Cardiac muscle cell (in vitro differentiated cells and primary cell): ENCODE measurements around the gene LSM12. TPM values are rescaled to one million over a fixed set of nuclear protein-coding genes. Genes with fewer than 3 reads are reported as not detected.

Experiments
- DNase-seq, 2 donors: peaks; one replicate each; pipeline versions ENCODE4 v3.0.0 to v3.0.0-alpha.2; 2010 to 2017; ENCODE audit warnings: low read depth in 1 of 2, low spot score in 1 of 2
- H3K27ac ChIP-seq: fragments of 200-600 bp; sonication (generic); 2 replicates; pipeline ENCODE4 v1.5.1; 2016
- H3K27me3 ChIP-seq: fragments of 200-600 bp; sonication (generic); 2 replicates; pipeline ENCODE4 v1.6.0; 2016; ENCODE audit warnings: control low read depth
- H3K36me3 ChIP-seq: fragments of 200-600 bp; sonication (generic); 2 replicates; pipeline ENCODE4 v1.5.1; 2016; ENCODE audit warnings: control low read depth
- H3K4me1 ChIP-seq: fragments of 200-600 bp; sonication (generic); 2 replicates; pipeline ENCODE4 v1.8.1; 2017; ENCODE audit warnings: low read depth, mild to moderate bottlenecking, mixed run types
- H3K4me3 ChIP-seq: fragments of 200-600 bp; sonication (generic); 2 replicates; pipeline ENCODE4 v1.5.1; 2016; ENCODE audit warnings: mild to moderate bottlenecking
- H3K9me3 ChIP-seq: fragments of 200-600 bp; sonication (generic); 2 replicates; pipeline ENCODE4 v1.5.1; 2017; ENCODE audit warnings: low read depth, mild to moderate bottlenecking, control low read depth
- CTCF ChIP-seq: IDR thresholded peaks from 2 replicates; pipeline ENCODE4 v1.5.1; 2012; ENCODE audit warnings: low read depth, mild to moderate bottlenecking, low read length
- polyA plus RNA-seq: library from polyadenylated mRNA; unstranded; fragments of >200 nt; fragmentation: Nextera tagmentation; extraction: Ambion mirVana; gene quantifications from 2 replicates; pipeline ENCODE4 v1.2.1, GENCODE V29; 2016
- total RNA-seq: library from RNA; depleted of rRNA; stranded (reverse); fragments of >200 nt; gene quantifications from 2 replicates; pipeline ENCODE4 v1.2.3, GENCODE V29; 2016

The LSM12 gene
- total and polyA plus RNA-seq, 2 experiments from 2014 or later: 31.0 to 46.5 TPM

GRCh38 chr17:44081681-44082080 is 15.2 kb upstream of the LSM12 start:
- Histone ChIP-seq H3K4me3 (no peak overlapping the region), H3K9me3 (no peaks in the 10 kb centered on the region), H3K27me3 (no peaks in the 10 kb centered on the region), H3K27ac (no peak overlapping the region), H3K36me3 (peaks cover 35% of the 10 kb centered on the region), H3K4me1 (no peaks in the 10 kb centered on the region)
- TF ChIP-seq CTCF: no peak
- no peak for DNase-seq

GRCh38 chr17:44079877-44080821 is 13.7 kb upstream of the LSM12 start:
- no peak for TF ChIP-seq CTCF
- Histone ChIP-seq H3K27ac (no peak overlapping the region), H3K36me3 (peaks cover 47% of the 10 kb centered on the region), H3K4me3 (no peak overlapping the region), H3K4me1 (no peaks in the 10 kb centered on the region), H3K9me3 (no peaks in the 10 kb centered on the region), H3K27me3 (no peaks in the 10 kb centered on the region)
- DNase-seq: no peak

GRCh38 chr17:44078412-44078811 is 11.9 kb upstream of the LSM12 start:
- Histone ChIP-seq H3K4me3 (no peak overlapping the region), H3K36me3 (peaks cover 42% of the 10 kb centered on the region), H3K4me1 (no peaks in the 10 kb centered on the region), H3K27me3 (no peaks in the 10 kb centered on the region), H3K27ac (peak overlapping the region; percentile 69), H3K9me3 (no peaks in the 10 kb centered on the region)
- no peak for DNase-seq
- TF ChIP-seq CTCF: no peak

- H3K27ac ChIP-seq: peak overlapping the region; percentile 69
- TF ChIP-seq CTCF: no peak
Measured at GRCh38 chr17:44077595-44077909, 11.1 kb upstream of the LSM12 start.

GRCh38 chr17:44076716-44077594 is 10.5 kb upstream of the LSM12 start:
- Histone ChIP-seq H3K4me1 (peaks cover under 1% of the 10 kb centered on the region), H3K9me3 (no peaks in the 10 kb centered on the region), H3K36me3 (peaks cover 31% of the 10 kb centered on the region), H3K27me3 (no peaks in the 10 kb centered on the region), H3K4me3 (no peak overlapping the region), H3K27ac (peak overlapping the region; percentile 69)
- TF ChIP-seq CTCF: no peak
- no peak for DNase-seq

More at GRCh38 chr17:44077595-44077909, 11.1 kb upstream of the LSM12 start:
- DNase-seq: no peak
- Histone ChIP-seq H3K4me3 (no peak overlapping the region), H3K36me3 (peaks cover 37% of the 10 kb centered on the region), H3K27me3 (no peaks in the 10 kb centered on the region), H3K4me1 (no peaks in the 10 kb centered on the region), H3K9me3 (no peaks in the 10 kb centered on the region)
